GM12878 (cell line): ENCODE data around the gene GUCY1B1.

Experiments used
- BHLHE40 ChIP-seq, 2 experiments: fragments of 450-650 bp in 1 of 2; IDR thresholded peaks; 2 replicates each; pipeline ENCODE4 v1.6.1; 2011 to 2017; ENCODE audit warnings: low read depth in 2 of 2, borderline replicate concordance in 1 of 2, improper control_type of control experiment in 1 of 2, low read length in 1 of 2, mild to moderate bottlenecking in 1 of 2
- POLR2A ChIP-seq: IDR thresholded peaks from 2 replicates; pipeline ENCODE4 v1.6.1; 2011; ENCODE audit warnings: low read depth, mild to moderate bottlenecking, low read length
- RB1 ChIP-seq: fragments of 450-650 bp; formaldehyde crosslinking; IDR thresholded peaks from 2 replicates; pipeline ENCODE4 v1.6.1; 2017; ENCODE audit warnings: mild to moderate bottlenecking, borderline replicate concordance
- RCOR1 ChIP-seq: conservative IDR thresholded peaks from 2 replicates; pipeline ENCODE4 v1.6.1; 2012; ENCODE audit warnings: low read depth, low read length, improper control_type of control experiment
- SUZ12 ChIP-seq: fragments of 200-600 bp; sonication (generic); IDR thresholded peaks from one replicate; pipeline ENCODE4 v1.6.1; 2018; ENCODE audit warnings: antibody characterized with exemption, mild to moderate bottlenecking; ENCODE audit not compliant: unreplicated experiment
- TF ChIP-seq, protein P1 (sequence below), 3 experiments: IDR thresholded peaks in 2 of 3; conservative IDR thresholded peaks in 1 of 3; 2 replicates each; pipeline ENCODE4 v1.5.1; 2011; ENCODE audit warnings: low read depth in 3 of 3, low read length in 3 of 3, mild to moderate bottlenecking in 3 of 3, control low read depth in 2 of 3, moderate library complexity in 2 of 3, inconsistent platforms in 1 of 3, mixed read lengths in 1 of 3; ENCODE audit not compliant: control insufficient read depth in 2 of 3, insufficient read depth in 1 of 3; ENCODE audit errors: extremely low read depth in 1 of 3

DNA sequence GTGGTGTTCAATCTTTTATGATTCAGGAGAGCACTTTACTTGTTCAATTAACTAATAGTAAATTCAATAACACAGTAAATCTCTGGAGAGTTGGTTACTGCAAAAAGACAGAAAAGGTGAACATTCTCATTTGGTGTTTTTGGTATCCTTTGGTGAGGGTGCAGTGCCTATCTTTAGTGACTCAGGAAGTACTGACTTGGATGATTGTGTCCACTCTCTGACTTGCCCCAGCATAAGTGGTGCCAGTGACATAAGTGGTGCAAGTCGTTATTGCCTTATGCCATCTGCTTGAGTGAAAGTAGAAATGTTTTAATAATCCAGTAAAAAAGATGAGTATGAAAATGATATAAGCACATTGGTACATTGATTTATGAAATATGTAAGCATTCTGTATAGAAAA is 27.0 kb downstream of the GUCY1B1 start:
- TF ChIP-seq, protein P1, sequence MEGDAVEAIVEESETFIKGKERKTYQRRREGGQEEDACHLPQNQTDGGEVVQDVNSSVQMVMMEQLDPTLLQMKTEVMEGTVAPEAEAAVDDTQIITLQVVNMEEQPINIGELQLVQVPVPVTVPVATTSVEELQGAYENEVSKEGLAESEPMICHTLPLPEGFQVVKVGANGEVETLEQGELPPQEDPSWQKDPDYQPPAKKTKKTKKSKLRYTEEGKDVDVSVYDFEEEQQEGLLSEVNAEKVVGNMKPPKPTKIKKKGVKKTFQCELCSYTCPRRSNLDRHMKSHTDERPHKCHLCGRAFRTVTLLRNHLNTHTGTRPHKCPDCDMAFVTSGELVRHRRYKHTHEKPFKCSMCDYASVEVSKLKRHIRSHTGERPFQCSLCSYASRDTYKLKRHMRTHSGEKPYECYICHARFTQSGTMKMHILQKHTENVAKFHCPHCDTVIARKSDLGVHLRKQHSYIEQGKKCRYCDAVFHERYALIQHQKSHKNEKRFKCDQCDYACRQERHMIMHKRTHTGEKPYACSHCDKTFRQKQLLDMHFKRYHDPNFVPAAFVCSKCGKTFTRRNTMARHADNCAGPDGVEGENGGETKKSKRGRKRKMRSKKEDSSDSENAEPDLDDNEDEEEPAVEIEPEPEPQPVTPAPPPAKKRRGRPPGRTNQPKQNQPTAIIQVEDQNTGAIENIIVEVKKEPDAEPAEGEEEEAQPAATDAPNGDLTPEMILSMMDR (IDR thresholded peaks at IDR 0.05 in 2 of 3, conservative IDR thresholded peaks at IDR 0.05 in 1 of 3; ENCODE audit: control insufficient read depth in 2 of 3, extremely low read depth in 1 of 3, insufficient read depth in 1 of 3, low read depth in 3 of 3, low read length in 3 of 3): no peak
- TF ChIP-seq BHLHE40 (IDR thresholded peaks at IDR 0.05; ENCODE audit: borderline replicate concordance in 1 of 2, low read depth in 2 of 2, low read length in 1 of 2): no peak
- no peak for TF ChIP-seq RCOR1
- no peak for TF ChIP-seq RB1
- TF ChIP-seq SUZ12: no peak
- TF ChIP-seq POLR2A: no peak
